Measurements from ENCODE around the gene CD96. TPM values are rescaled to one million over a fixed set of nuclear protein-coding genes. Genes with fewer than 3 reads are reported as not detected.
"Not testable (repeated sequence)": the region's sequence is repeated elsewhere in the genome, so short reads cannot be mapped to it uniquely, and the experiment has no call there.

Gene CD96
- total RNA-seq, 1 experiment from 2014 or later, result not detected

GRCh38 chr3:111609700-111610099 is 67.7 kb downstream of the CD96 start:
- in situ Hi-C loops (cut with HindIII; ENCODE audit: low pct_unique_long_range_greater_than_20kb, low sequenced_read_pairs), result no loop called here
- no peak for DNase-seq (ENCODE audit: low read depth)

GRCh38 chr3:111610189-111610588 is 68.2 kb downstream of the CD96 start:
- in situ Hi-C loops (cut with HindIII; ENCODE audit: low pct_unique_long_range_greater_than_20kb, low sequenced_read_pairs), result no loop called here

GRCh38 chr3:111610612-111611054 is 68.6 kb downstream of the CD96 start:
- no peak for DNase-seq (ENCODE audit: low read depth)
- in situ Hi-C loops (cut with HindIII; ENCODE audit: low pct_unique_long_range_greater_than_20kb, low sequenced_read_pairs), result no loop called here

More at GRCh38 chr3:111610189-111610588, 68.2 kb downstream of the CD96 start:
- no peak for DNase-seq (ENCODE audit: low read depth)

GRCh38 chr3:111613294-111613693 is 71.3 kb downstream of the CD96 start:
- no peak for DNase-seq (ENCODE audit: low read depth)
- in situ Hi-C loops (cut with HindIII; ENCODE audit: low pct_unique_long_range_greater_than_20kb, low sequenced_read_pairs), result no loop called here

- DNase-seq (ENCODE audit: low read depth), result no peak
- in situ Hi-C loops (cut with HindIII; ENCODE audit: low pct_unique_long_range_greater_than_20kb, low sequenced_read_pairs), result no loop called here
Measured at GRCh38 chr3:111615880-111616279, 73.9 kb downstream of the CD96 start.

GRCh38 chr3:111616417-111617105 is 74.6 kb downstream of the CD96 start:
- no peak for DNase-seq (ENCODE audit: low read depth)
- in situ Hi-C loops (cut with HindIII; ENCODE audit: low pct_unique_long_range_greater_than_20kb, low sequenced_read_pairs), result no loop called here

- DNase-seq (ENCODE audit: low read depth), result no peak
- in situ Hi-C loops (cut with HindIII; ENCODE audit: low pct_unique_long_range_greater_than_20kb, low sequenced_read_pairs), result no loop called here
Measured at GRCh38 chr3:111617406-111617805, 75.4 kb downstream of the CD96 start.

- in situ Hi-C loops (cut with HindIII; ENCODE audit: low pct_unique_long_range_greater_than_20kb, low sequenced_read_pairs), result no loop called here
- DNase-seq (ENCODE audit: low read depth), result no peak
Measured at GRCh38 chr3:111617912-111618601, 76.1 kb downstream of the CD96 start.

- DNase-seq (ENCODE audit: low read depth), result no peak
- in situ Hi-C loops (cut with HindIII; ENCODE audit: low pct_unique_long_range_greater_than_20kb, low sequenced_read_pairs), result no loop called here
Measured at GRCh38 chr3:111618945-111619344, 76.9 kb downstream of the CD96 start.

- in situ Hi-C loops (cut with HindIII; ENCODE audit: low pct_unique_long_range_greater_than_20kb, low sequenced_read_pairs), result no loop called here
- DNase-seq (ENCODE audit: low read depth), result no peak
Measured at GRCh38 chr3:111619833-111620232, 77.8 kb downstream of the CD96 start.

- in situ Hi-C loops (cut with HindIII; ENCODE audit: low pct_unique_long_range_greater_than_20kb, low sequenced_read_pairs), result no loop called here
- DNase-seq (ENCODE audit: low read depth), result no peak
Measured at GRCh38 chr3:111621535-111621934, 79.5 kb downstream of the CD96 start.

GRCh38 chr3:111627092-111627491 is 85.1 kb downstream of the CD96 start:
- in situ Hi-C loops (cut with HindIII; ENCODE audit: low pct_unique_long_range_greater_than_20kb, low sequenced_read_pairs), result no loop called here
- DNase-seq (ENCODE audit: low read depth), result no peak

GRCh38 chr3:111629018-111629417 is 87.0 kb downstream of the CD96 start:
- in situ Hi-C loops (cut with HindIII; ENCODE audit: low pct_unique_long_range_greater_than_20kb, low sequenced_read_pairs); DNase-seq (ENCODE audit: low read depth): not testable (repeated sequence)

GRCh38 chr3:111630638-111631037 is 88.6 kb downstream of the CD96 start:
- in situ Hi-C loops (cut with HindIII; ENCODE audit: low pct_unique_long_range_greater_than_20kb, low sequenced_read_pairs); DNase-seq (ENCODE audit: low read depth): not testable (repeated sequence)

GRCh38 chr3:111635403-111635802 is 93.4 kb downstream of the CD96 start:
- DNase-seq (ENCODE audit: low read depth), result no peak
- in situ Hi-C loops (cut with HindIII; ENCODE audit: low pct_unique_long_range_greater_than_20kb, low sequenced_read_pairs), result no loop called here

GRCh38 chr3:111636366-111636885 is 94.4 kb downstream of the CD96 start:
- DNase-seq (ENCODE audit: low read depth), result no peak
- in situ Hi-C loops (cut with HindIII; ENCODE audit: low pct_unique_long_range_greater_than_20kb, low sequenced_read_pairs), result no loop called here

- DNase-seq (ENCODE audit: low read depth), result no peak
- in situ Hi-C loops (cut with HindIII; ENCODE audit: low pct_unique_long_range_greater_than_20kb, low sequenced_read_pairs), result no loop called here
Measured at GRCh38 chr3:111639316-111639715, 97.3 kb downstream of the CD96 start.

- in situ Hi-C loops (cut with HindIII; ENCODE audit: low pct_unique_long_range_greater_than_20kb, low sequenced_read_pairs), result no loop called here
- no peak for DNase-seq (ENCODE audit: low read depth)
Measured at GRCh38 chr3:111648991-111649579, 107.1 kb downstream of the CD96 start.

Data from Caki2 (cell line).